Karpas-422 (cell line): Measurements from ENCODE around the gene FEZF1. TPM values are rescaled to one million over a fixed set of nuclear protein-coding genes. Genes with fewer than 3 reads are reported as not detected.
"Not testable (repeated sequence)": the region's sequence is repeated elsewhere in the genome, so short reads cannot be mapped to it uniquely, and the experiment has no call there.

Experiments
- DNase-seq: peaks from one replicate; pipeline ENCODE4 v3.0.0-alpha.2; 2015
- H2AFZ ChIP-seq: fragments of 200-600 bp; sonication (generic); 2 replicates; pipeline ENCODE4 v1.6.1; 2014; ENCODE audit warnings: antibody characterized with exemption, low read length, mixed read lengths
- H3K27ac ChIP-seq: fragments of 200-600 bp; sonication (generic); 2 replicates; pipeline ENCODE4 v1.5.1; 2014; ENCODE audit warnings: mild to moderate bottlenecking, low read length, moderate library complexity
- H3K27me3 ChIP-seq: fragments of 200-600 bp; sonication (generic); 2 replicates; pipeline ENCODE4 v1.6.1; 2014; ENCODE audit warnings: low read length, mixed read lengths
- H3K36me3 ChIP-seq: fragments of 200-600 bp; sonication (generic); 2 replicates; pipeline ENCODE4 v1.6.1; 2014; ENCODE audit warnings: low read length, mixed read lengths; ENCODE audit not compliant: insufficient read depth
- H3K4me1 ChIP-seq: fragments of 200-600 bp; sonication (generic); 2 replicates; pipeline ENCODE4 v1.6.1; 2014; ENCODE audit warnings: mild to moderate bottlenecking, low read length, mixed read lengths
- H3K4me2 ChIP-seq: fragments of 200-600 bp; sonication (generic); 2 replicates; pipeline ENCODE4 v1.6.1; 2014; ENCODE audit warnings: low read length, low read depth, mild to moderate bottlenecking; ENCODE audit not compliant: poor library complexity, severe bottlenecking
- H3K4me3 ChIP-seq: fragments of 200-600 bp; sonication (generic); 2 replicates; pipeline ENCODE4 v1.5.1; 2014; ENCODE audit warnings: mild to moderate bottlenecking, antibody characterized with exemption, low read length, mixed read lengths
- H3K79me2 ChIP-seq: fragments of 200-600 bp; sonication (generic); 2 replicates; pipeline ENCODE4 v1.6.1; 2014; ENCODE audit warnings: mild to moderate bottlenecking, low read length, mixed read lengths
- H3K9ac ChIP-seq: fragments of 200-600 bp; sonication (generic); 2 replicates; pipeline ENCODE4 v1.6.0; 2014; ENCODE audit warnings: low read length
- H3K9me2 ChIP-seq: fragments of 200-600 bp; sonication (generic), shearing (Covaris generic); replicated peaks from 2 replicates; pipeline ENCODE4 v1.6.0; 2014; ENCODE audit warnings: mild to moderate bottlenecking, low read length, moderate library complexity; ENCODE audit not compliant: insufficient read depth
- H3K9me3 ChIP-seq: fragments of 300-700, 200-600 bp; sonication (generic); 2 replicates; pipeline ENCODE4 v1.6.1; 2014; ENCODE audit warnings: low read length, mixed read lengths
- H4K20me1 ChIP-seq: fragments of 200-600 bp; sonication (generic); 2 replicates; pipeline ENCODE4 v1.6.1; 2014; ENCODE audit warnings: mild to moderate bottlenecking, antibody characterized with exemption, low read length, low read depth; ENCODE audit not compliant: insufficient read depth
- total RNA-seq: library from RNA; depleted of rRNA; stranded (reverse); fragments of >200 nt; shearing (Covaris generic); gene quantifications from 2 replicates; pipeline ENCODE4 v1.2.3, GENCODE V29; 2014; ENCODE audit warnings: low replicate concordance

Gene FEZF1
- total RNA-seq, 1 experiment from 2014 or later: not detected

- no peak overlapping the region for H3K4me3 ChIP-seq
- no peaks in the 10 kb centered on the region for H3K79me2 ChIP-seq
- no peaks in the 10 kb centered on the region for H3K9me2 ChIP-seq
- H3K4me2 ChIP-seq: no peak overlapping the region
- no peak overlapping the region for H3K9ac ChIP-seq
- H3K27ac ChIP-seq: no peak overlapping the region
- no peaks in the 10 kb centered on the region for H3K4me1 ChIP-seq
- no peaks in the 10 kb centered on the region for H3K36me3 ChIP-seq
- no peaks in the 10 kb centered on the region for H3K27me3 ChIP-seq
- no peaks in the 10 kb centered on the region for H4K20me1 ChIP-seq
- H2AFZ ChIP-seq: no peak overlapping the region
- H3K9me3 ChIP-seq: no peaks in the 10 kb centered on the region
- no peak for DNase-seq
Observed at GRCh38 chr7:122298131-122298530, 6.4 kb downstream of the FEZF1 start.

GRCh38 chr7:122291189-122291588 lies 13.4 kb downstream of the FEZF1 start:
- DNase-seq: no peak
- H3K4me1 ChIP-seq: no peaks in the 10 kb centered on the region
- no peak overlapping the region for H3K4me3 ChIP-seq
- no peaks in the 10 kb centered on the region; the same call in 1 of the 2 replicates for H3K9me3 ChIP-seq
- H3K79me2 ChIP-seq: no peaks in the 10 kb centered on the region
- no peaks in the 10 kb centered on the region for H4K20me1 ChIP-seq
- H3K36me3 ChIP-seq: no peaks in the 10 kb centered on the region; the same call in 1 of the 2 replicates
- H3K9ac ChIP-seq: no peak overlapping the region
- no peaks in the 10 kb centered on the region for H3K27me3 ChIP-seq
- H3K9me2 ChIP-seq: no peaks in the 10 kb centered on the region; the same call in 1 of the 2 replicates
- no peak overlapping the region for H2AFZ ChIP-seq
- no peak overlapping the region for H3K4me2 ChIP-seq
- H3K27ac ChIP-seq: no peak overlapping the region

DNA sequence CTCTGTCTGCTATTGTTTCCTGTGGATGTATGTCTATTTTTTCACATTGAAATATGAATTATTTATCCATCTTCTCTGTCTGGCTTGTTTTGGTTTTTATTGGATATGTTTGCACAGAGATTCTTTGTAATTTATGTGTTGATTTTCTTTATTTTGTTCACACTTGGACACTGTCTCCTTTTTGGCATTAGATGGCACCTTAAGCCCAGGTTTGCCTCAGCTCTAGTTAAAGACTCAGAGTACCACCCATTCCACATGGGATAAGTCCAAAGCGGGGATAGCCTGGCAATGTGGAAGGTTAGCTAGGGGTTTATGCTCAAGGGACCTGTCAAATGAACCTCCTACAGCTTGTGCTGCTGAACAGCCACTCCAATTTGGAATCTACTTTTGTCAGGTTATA lies 14.1 kb downstream of the FEZF1 start:
- Histone ChIP-seq H2AFZ (no peak overlapping the region), H3K4me2 (no peak overlapping the region), H3K27me3 (no peaks in the 10 kb centered on the region), H3K9me2 (no peaks in the 10 kb centered on the region; the same call in 1 of the 2 replicates), H3K36me3 (no peaks in the 10 kb centered on the region; the same call in 1 of the 2 replicates), H3K4me1 (no peaks in the 10 kb centered on the region), H3K79me2 (no peaks in the 10 kb centered on the region), H4K20me1 (no peaks in the 10 kb centered on the region), H3K4me3 (no peak overlapping the region), H3K9ac (no peak overlapping the region), H3K27ac (no peak overlapping the region), H3K9me3 (peaks cover under 1% of the 10 kb centered on the region; the same call in 1 of the 2 replicates)
- no peak for DNase-seq

DNA sequence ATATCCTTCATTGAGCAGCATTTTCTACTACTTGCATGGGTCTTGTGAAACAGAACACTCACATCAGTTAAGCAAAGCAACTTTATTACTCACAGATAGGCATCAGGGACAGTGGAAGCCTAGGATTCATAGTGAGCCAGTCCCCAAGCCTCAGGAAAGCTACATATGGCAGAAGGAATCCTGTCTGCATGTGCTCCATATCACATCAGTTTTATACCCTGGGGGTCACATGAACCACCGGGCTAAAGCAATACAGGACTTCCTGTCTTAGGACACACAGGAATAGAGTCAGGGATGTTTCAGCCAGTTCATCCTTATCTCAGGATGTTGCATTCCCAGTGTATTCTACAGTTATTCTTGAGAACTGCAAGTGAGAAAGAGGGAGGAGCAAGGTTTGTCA lies 15.1 kb downstream of the FEZF1 start:
- Histone ChIP-seq H2AFZ (no peak overlapping the region), H3K27ac (no peak overlapping the region), H3K9me2 (no peaks in the 10 kb centered on the region; the same call in 1 of the 2 replicates), H3K79me2 (no peaks in the 10 kb centered on the region), H3K4me1 (no peaks in the 10 kb centered on the region), H4K20me1 (no peaks in the 10 kb centered on the region), H3K9ac (no peak overlapping the region), H3K27me3 (no peaks in the 10 kb centered on the region), H3K9me3 (peaks cover 4% of the 10 kb centered on the region; the same call in 1 of the 2 replicates), H3K36me3 (no peaks in the 10 kb centered on the region; the same call in 1 of the 2 replicates), H3K4me2 (no peak overlapping the region), H3K4me3 (no peak overlapping the region)
- DNase-seq: no peak

DNA sequence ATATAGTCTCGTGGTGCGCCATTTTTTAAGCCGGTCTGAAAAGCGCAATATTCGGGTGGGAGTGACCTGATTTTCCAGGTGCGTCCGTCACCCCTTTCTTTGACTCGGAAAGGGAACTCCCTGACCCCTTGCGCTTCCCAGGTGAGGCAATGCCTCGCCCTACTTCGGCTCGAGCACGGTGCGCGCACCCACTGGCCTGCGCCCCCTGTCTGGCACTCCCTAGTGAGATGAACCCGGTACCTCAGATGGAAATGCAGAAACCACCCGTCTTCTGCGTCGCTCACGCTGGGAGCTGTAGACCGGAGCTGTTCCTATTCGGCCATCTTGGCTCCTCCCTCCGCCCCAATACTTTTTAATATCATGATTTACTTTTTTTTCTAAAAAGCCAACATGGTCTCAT lies 19.9 kb downstream of the FEZF1 start:
- not testable (repeated sequence) for H3K4me3 ChIP-seq, H3K4me1 ChIP-seq, H3K27me3 ChIP-seq, H4K20me1 ChIP-seq, H3K9me3 ChIP-seq, H3K4me2 ChIP-seq, H3K9me2 ChIP-seq, DNase-seq, H2AFZ ChIP-seq, H3K79me2 ChIP-seq, H3K36me3 ChIP-seq, H3K9ac ChIP-seq, H3K27ac ChIP-seq

DNA sequence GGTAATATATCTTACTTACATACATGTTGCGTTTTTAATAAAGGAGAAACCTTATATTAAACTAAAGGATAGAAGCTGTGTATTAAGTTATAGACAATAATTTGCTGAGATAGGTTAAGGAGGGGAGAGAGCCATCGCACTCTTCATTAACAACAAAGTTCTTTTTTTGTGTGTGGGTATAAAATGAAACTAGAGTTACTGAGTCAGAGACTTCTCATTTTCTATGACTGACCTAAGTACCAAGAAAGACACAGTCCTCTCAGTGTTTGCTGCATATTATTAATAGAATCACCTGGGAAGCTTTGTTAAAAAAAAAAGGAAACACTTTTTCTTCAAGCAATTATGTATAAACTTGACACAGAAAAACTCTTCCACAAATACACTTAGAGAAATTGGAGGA lies 31.4 kb downstream of the FEZF1 start:
- Histone ChIP-seq H3K27me3 (no peaks in the 10 kb centered on the region), H3K9me2 (no peaks in the 10 kb centered on the region), H4K20me1 (no peaks in the 10 kb centered on the region), H3K27ac (no peak overlapping the region), H3K9me3 (no peaks in the 10 kb centered on the region), H3K79me2 (no peaks in the 10 kb centered on the region), H3K4me2 (no peak overlapping the region), H3K4me1 (no peaks in the 10 kb centered on the region), H3K4me3 (no peak overlapping the region), H3K36me3 (no peaks in the 10 kb centered on the region), H3K9ac (no peak overlapping the region), H2AFZ (no peak overlapping the region)
- DNase-seq: no peak

DNA sequence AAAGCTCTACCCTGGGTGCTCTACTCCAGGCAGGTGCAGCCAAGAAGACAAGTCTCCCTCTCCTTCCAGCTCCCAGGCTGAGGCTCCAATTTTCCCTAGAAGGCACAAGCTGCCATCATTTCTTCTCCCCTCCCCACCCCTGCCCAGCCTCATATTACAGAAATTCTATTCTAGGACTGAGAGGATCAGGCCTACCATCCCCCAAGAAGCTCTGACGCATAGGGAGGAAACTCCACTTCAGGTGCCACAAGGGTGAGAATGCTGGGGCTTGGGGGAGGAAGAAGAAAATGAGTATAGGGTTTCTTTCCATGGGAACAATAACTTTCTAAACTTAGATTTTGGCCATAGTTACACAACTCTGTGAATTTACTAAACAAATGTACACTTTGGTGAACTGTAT lies 35.3 kb downstream of the FEZF1 start:
- Histone ChIP-seq H4K20me1 (no peaks in the 10 kb centered on the region), H3K4me3 (no peak overlapping the region), H3K36me3 (no peaks in the 10 kb centered on the region), H3K9me3 (no peaks in the 10 kb centered on the region), H3K27me3 (no peaks in the 10 kb centered on the region), H3K4me1 (no peaks in the 10 kb centered on the region), H3K4me2 (no peak overlapping the region), H3K79me2 (no peaks in the 10 kb centered on the region), H3K9ac (no peak overlapping the region), H2AFZ (no peak overlapping the region), H3K9me2 (no peaks in the 10 kb centered on the region), H3K27ac (no peak overlapping the region)
- no peak for DNase-seq

DNA sequence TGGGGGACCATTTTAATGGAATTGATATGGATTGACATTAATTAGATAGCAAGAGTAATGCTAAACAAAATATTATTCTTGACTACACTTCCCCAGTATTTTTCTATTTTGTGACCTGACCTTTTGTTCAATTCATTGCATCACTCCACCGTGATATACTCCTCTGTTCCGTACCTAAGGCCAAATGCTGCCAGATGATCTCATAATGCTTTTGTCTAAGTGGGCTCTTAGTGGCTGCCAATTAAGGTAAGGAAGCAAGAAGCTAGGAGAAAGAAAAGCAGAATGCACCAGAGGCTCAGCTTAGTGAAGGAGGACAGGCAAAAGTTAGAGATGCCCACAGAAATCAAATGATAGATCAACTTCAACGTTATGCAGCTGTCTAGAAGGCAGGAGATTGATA lies 36.4 kb downstream of the FEZF1 start:
- Histone ChIP-seq H4K20me1 (no peaks in the 10 kb centered on the region), H3K27ac (no peak overlapping the region), H3K9me2 (no peaks in the 10 kb centered on the region), H3K9ac (no peak overlapping the region), H3K4me2 (no peak overlapping the region), H3K4me3 (no peak overlapping the region), H3K9me3 (no peaks in the 10 kb centered on the region), H3K4me1 (no peaks in the 10 kb centered on the region), H3K79me2 (no peaks in the 10 kb centered on the region), H3K36me3 (no peaks in the 10 kb centered on the region), H2AFZ (no peak overlapping the region), H3K27me3 (no peaks in the 10 kb centered on the region)
- DNase-seq: no peak

- no peaks in the 10 kb centered on the region for H3K36me3 ChIP-seq
- H3K4me2 ChIP-seq: no peak overlapping the region
- H3K79me2 ChIP-seq: no peaks in the 10 kb centered on the region
- no peak overlapping the region for H3K27ac ChIP-seq
- H3K9me3 ChIP-seq: no peaks in the 10 kb centered on the region
- no peaks in the 10 kb centered on the region for H3K4me1 ChIP-seq
- H3K9ac ChIP-seq: no peak overlapping the region
- no peaks in the 10 kb centered on the region for H3K9me2 ChIP-seq
- no peak overlapping the region for H2AFZ ChIP-seq
- no peak for DNase-seq
- no peaks in the 10 kb centered on the region for H3K27me3 ChIP-seq
- no peaks in the 10 kb centered on the region for H4K20me1 ChIP-seq
- H3K4me3 ChIP-seq: no peak overlapping the region
Observed at GRCh38 chr7:122262246-122262645, 42.3 kb downstream of the FEZF1 start.
